Liver (tissue), 3 donors: ENCODE data around the gene CAPN7.

ENCODE experiments used
- FOXA1 ChIP-seq: IDR thresholded peaks from 2 replicates; pipeline ENCODE4 v1.6.1; 2016; ENCODE audit warnings: antibody characterized with exemption
- RAD21 ChIP-seq, 2 donors: IDR thresholded peaks; 2 replicates each; pipeline ENCODE4 v1.6.1; 2016; ENCODE audit warnings: antibody characterized with exemption in 2 of 2, mild to moderate bottlenecking in 2 of 2
- YY1 ChIP-seq: IDR thresholded peaks from 2 replicates; pipeline ENCODE4 v1.6.1; 2016; ENCODE audit warnings: antibody characterized with exemption, mild to moderate bottlenecking
- TF ChIP-seq, protein P1 (sequence below): fragments of 150-350 bp; IDR thresholded peaks from 2 replicates; pipeline ENCODE4 v1.5.1; 2017; ENCODE audit warnings: improper control_type of control experiment, low read depth, low read length; ENCODE audit not compliant: missing input control
- TF ChIP-seq, protein P2 (sequence below): IDR thresholded peaks from 2 replicates; pipeline ENCODE4 v1.6.1; 2016; ENCODE audit warnings: antibody characterized with exemption, mild to moderate bottlenecking
- TF ChIP-seq, protein P3 (sequence below): IDR thresholded peaks from 2 replicates; pipeline ENCODE4 v1.6.1; 2016; ENCODE audit warnings: antibody characterized with exemption
- donor health status: healthy.
- donor health status: healthy.

DNA sequence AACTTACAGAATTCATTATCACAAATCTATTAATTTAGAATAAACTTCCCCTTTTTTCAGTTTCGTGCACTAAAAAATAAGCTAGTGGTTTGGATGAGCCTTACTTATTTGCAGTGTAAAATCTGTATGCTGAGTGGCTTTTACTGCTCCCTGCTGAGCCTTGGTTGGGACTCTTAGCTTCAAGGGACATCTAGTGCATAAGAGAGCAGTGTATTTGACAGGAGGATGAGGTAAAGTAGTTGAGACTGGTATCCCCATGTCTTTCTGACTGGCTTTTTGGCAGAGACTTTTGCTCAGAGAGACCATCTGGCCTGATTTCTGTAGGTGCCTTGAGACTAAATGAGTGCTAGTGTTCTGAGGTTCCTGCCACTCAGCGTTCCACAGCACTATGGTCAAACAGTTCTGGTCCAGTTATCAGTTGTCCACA, 11.8 kb downstream of the CAPN7 start:
- TF ChIP-seq FOXA1 (no peak), YY1 (no peak), RAD21 (IDR thresholded peaks at IDR 0.05) (no peak)
- TF ChIP-seq, protein P1, sequence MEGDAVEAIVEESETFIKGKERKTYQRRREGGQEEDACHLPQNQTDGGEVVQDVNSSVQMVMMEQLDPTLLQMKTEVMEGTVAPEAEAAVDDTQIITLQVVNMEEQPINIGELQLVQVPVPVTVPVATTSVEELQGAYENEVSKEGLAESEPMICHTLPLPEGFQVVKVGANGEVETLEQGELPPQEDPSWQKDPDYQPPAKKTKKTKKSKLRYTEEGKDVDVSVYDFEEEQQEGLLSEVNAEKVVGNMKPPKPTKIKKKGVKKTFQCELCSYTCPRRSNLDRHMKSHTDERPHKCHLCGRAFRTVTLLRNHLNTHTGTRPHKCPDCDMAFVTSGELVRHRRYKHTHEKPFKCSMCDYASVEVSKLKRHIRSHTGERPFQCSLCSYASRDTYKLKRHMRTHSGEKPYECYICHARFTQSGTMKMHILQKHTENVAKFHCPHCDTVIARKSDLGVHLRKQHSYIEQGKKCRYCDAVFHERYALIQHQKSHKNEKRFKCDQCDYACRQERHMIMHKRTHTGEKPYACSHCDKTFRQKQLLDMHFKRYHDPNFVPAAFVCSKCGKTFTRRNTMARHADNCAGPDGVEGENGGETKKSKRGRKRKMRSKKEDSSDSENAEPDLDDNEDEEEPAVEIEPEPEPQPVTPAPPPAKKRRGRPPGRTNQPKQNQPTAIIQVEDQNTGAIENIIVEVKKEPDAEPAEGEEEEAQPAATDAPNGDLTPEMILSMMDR: no peak
- TF ChIP-seq, protein P2, sequence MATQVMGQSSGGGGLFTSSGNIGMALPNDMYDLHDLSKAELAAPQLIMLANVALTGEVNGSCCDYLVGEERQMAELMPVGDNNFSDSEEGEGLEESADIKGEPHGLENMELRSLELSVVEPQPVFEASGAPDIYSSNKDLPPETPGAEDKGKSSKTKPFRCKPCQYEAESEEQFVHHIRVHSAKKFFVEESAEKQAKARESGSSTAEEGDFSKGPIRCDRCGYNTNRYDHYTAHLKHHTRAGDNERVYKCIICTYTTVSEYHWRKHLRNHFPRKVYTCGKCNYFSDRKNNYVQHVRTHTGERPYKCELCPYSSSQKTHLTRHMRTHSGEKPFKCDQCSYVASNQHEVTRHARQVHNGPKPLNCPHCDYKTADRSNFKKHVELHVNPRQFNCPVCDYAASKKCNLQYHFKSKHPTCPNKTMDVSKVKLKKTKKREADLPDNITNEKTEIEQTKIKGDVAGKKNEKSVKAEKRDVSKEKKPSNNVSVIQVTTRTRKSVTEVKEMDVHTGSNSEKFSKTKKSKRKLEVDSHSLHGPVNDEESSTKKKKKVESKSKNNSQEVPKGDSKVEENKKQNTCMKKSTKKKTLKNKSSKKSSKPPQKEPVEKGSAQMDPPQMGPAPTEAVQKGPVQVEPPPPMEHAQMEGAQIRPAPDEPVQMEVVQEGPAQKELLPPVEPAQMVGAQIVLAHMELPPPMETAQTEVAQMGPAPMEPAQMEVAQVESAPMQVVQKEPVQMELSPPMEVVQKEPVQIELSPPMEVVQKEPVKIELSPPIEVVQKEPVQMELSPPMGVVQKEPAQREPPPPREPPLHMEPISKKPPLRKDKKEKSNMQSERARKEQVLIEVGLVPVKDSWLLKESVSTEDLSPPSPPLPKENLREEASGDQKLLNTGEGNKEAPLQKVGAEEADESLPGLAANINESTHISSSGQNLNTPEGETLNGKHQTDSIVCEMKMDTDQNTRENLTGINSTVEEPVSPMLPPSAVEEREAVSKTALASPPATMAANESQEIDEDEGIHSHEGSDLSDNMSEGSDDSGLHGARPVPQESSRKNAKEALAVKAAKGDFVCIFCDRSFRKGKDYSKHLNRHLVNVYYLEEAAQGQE: no peak
- TF ChIP-seq, protein P3, sequence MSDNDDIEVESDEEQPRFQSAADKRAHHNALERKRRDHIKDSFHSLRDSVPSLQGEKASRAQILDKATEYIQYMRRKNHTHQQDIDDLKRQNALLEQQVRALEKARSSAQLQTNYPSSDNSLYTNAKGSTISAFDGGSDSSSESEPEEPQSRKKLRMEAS: no peak
